ENCODE measurements around the gene RAD50. TPM values are rescaled to one million over a fixed set of nuclear protein-coding genes. Genes with fewer than 3 reads are reported as not detected.
"Not testable (repeated sequence)": the region's sequence is repeated elsewhere in the genome, so short reads cannot be mapped to it uniquely, and the experiment has no call there.

The RAD50 gene
- total and polyA plus RNA-seq, 12 donors, result 5.4 to 41.6 (median 28.7) TPM

GRCh38 chr5:132622608-132623007 lies 65.8 kb downstream of the RAD50 start:
- Histone ChIP-seq H3K4me1 (replicated peaks in 1 of 2) (no peaks in the 10 kb centered on the region), H3K27me3 (no peaks in the 10 kb centered on the region), H3K4me3 (no peak overlapping the region), H3K36me3 (replicated peaks in 1 of 2) (peaks cover 0 to 23% of the 10 kb centered on the region in 2 donors), H3K27ac (no peak overlapping the region), H3K9me3 (replicated peaks in 1 of 3) (no peaks in the 10 kb centered on the region)
- intact Hi-C loops (cut with DNase I), result no loop called here
- DNase-seq, result no peak
- TF ChIP-seq, protein P1, sequence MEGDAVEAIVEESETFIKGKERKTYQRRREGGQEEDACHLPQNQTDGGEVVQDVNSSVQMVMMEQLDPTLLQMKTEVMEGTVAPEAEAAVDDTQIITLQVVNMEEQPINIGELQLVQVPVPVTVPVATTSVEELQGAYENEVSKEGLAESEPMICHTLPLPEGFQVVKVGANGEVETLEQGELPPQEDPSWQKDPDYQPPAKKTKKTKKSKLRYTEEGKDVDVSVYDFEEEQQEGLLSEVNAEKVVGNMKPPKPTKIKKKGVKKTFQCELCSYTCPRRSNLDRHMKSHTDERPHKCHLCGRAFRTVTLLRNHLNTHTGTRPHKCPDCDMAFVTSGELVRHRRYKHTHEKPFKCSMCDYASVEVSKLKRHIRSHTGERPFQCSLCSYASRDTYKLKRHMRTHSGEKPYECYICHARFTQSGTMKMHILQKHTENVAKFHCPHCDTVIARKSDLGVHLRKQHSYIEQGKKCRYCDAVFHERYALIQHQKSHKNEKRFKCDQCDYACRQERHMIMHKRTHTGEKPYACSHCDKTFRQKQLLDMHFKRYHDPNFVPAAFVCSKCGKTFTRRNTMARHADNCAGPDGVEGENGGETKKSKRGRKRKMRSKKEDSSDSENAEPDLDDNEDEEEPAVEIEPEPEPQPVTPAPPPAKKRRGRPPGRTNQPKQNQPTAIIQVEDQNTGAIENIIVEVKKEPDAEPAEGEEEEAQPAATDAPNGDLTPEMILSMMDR (IDR thresholded peaks at IDR 0.05), result no peak
- TF ChIP-seq POLR2A (IDR thresholded peaks at IDR 0.05), result no peak

- no peak overlapping the region for H3K4me3 ChIP-seq
- H3K36me3 ChIP-seq (replicated peaks in 1 of 2), result peaks cover 0 to 6% of the 10 kb centered on the region in 2 donors
- 92 to 94% (median 93%) methylated on average over 2 of the region's 2 CpGs for WGBS, 4 donors
- no peak for TF ChIP-seq POLR2A (IDR thresholded peaks at IDR 0.05)
- TF ChIP-seq, protein P1 (IDR thresholded peaks at IDR 0.05), result no peak
- no peak overlapping the region for H3K27ac ChIP-seq
- H3K4me1 ChIP-seq (replicated peaks in 1 of 2), result no peaks in the 10 kb centered on the region
- intact Hi-C loops (cut with DNase I), result no loop called here
- no peaks in the 10 kb centered on the region for H3K27me3 ChIP-seq
- H3K9me3 ChIP-seq (replicated peaks in 1 of 3), result no peaks in the 10 kb centered on the region
- no peak for DNase-seq
Observed at GRCh38 chr5:132627470-132627869, 70.7 kb downstream of the RAD50 start.

- 95 to 100% (median 98%) methylated on average over 2 of the region's 2 CpGs for WGBS, 4 donors
- H3K4me1 ChIP-seq (replicated peaks in 1 of 2), result no peaks in the 10 kb centered on the region
- H3K9me3 ChIP-seq (replicated peaks in 1 of 3), result no peaks in the 10 kb centered on the region
- no peak overlapping the region for H3K4me3 ChIP-seq
- H3K27ac ChIP-seq, result no peak overlapping the region
- intact Hi-C loops (cut with DNase I), result no loop called here
- TF ChIP-seq, protein P1 (IDR thresholded peaks at IDR 0.05), result no peak
- no peak for TF ChIP-seq POLR2A (IDR thresholded peaks at IDR 0.05)
- peaks cover 0 to 6% of the 10 kb centered on the region in 2 donors for H3K36me3 ChIP-seq (replicated peaks in 1 of 2)
- DNase-seq, result no peak
- no peaks in the 10 kb centered on the region for H3K27me3 ChIP-seq
Observed at GRCh38 chr5:132628814-132629213, 72.0 kb downstream of the RAD50 start.

DNA sequence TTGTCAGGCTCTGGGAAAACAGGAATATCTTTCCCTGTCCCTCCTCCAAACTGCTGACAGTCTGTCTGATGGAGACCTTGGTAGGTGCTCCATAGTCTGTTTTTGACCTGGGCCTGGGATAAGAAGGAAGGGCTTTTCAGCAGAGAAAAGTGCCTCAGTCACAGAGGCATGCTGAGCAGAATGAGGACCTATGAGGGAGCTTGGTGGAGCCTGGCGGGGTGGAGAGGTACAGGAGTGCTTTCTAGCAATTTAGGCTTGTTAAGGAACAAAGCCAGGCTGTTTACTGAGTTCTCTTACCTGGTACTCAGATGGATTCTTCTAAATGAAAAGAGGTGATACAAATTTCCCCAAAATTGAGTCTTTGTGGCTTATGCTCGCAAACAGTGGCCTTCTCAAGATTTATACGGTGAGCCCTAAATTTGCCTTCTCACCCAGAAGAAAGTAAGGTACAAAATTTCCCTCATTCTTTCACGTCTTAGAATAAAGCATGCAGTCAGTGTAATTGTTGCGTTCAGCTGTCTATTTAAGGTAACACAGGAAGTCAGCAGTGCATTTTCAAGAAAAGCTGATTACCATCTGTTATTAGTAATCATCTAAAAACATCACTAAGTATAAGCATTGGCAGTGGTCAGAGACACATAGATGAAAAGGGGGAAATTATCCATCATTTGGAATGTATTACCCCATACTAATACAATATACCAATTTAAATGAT lies 72.6 kb downstream of the RAD50 start:
- intact Hi-C loops (cut with DNase I), result no loop called here
- no peak overlapping the region for H3K27ac ChIP-seq
- H3K9me3 ChIP-seq (replicated peaks in 1 of 3), result no peaks in the 10 kb centered on the region
- H3K4me3 ChIP-seq, result no peak overlapping the region
- TF ChIP-seq POLR2A (IDR thresholded peaks at IDR 0.05), result no peak
- TF ChIP-seq, protein P1 (IDR thresholded peaks at IDR 0.05), result no peak
- H3K4me1 ChIP-seq (replicated peaks in 1 of 2), result no peaks in the 10 kb centered on the region
- WGBS, 4 donors, result 89 to 98% (median 92%) methylated on average over 5 of the region's 5 CpGs
- peaks cover 0 to 6% of the 10 kb centered on the region in 2 donors for H3K36me3 ChIP-seq (replicated peaks in 1 of 2)
- no peak for DNase-seq
- no peaks in the 10 kb centered on the region for H3K27me3 ChIP-seq

DNA sequence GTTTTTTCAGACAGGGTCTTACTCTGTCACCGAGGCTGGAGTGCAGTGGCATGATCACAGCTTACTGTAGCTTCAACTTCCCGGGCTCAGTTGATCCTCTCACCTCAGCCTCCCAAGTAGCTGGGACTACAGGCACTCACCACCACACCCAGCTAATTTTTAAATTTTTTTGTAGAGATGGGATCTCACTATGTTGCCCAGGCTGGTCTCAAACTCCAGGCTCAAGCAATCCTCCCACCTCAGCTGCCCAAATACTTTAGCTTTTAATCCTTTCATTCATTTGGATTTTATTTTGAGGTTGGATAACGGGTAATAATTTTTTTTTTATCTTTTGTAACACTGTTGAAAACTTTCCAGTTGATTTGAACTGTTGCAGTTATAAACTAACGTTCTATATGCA lies 76.8 kb downstream of the RAD50 start:
- H3K9me3 ChIP-seq (replicated peaks in 1 of 3); intact Hi-C loops (cut with DNase I); H3K27me3 ChIP-seq; H3K4me3 ChIP-seq; H3K27ac ChIP-seq; H3K4me1 ChIP-seq (replicated peaks in 1 of 2); DNase-seq: not testable (repeated sequence)
- peaks cover 0 to 16% of the 10 kb centered on the region in 2 donors for H3K36me3 ChIP-seq (replicated peaks in 1 of 2)
- WGBS, 4 donors, result 96 to 99% (median 98%) methylated on average over 4 of the region's 4 CpGs

Measured in adrenal gland (tissue), 12 donors.